Measurements from ENCODE around the gene ATL3.
"Not testable (repeated sequence)": the region's sequence is repeated elsewhere in the genome, so short reads cannot be mapped to it uniquely, and the experiment has no call there.

ATL3 gene

GRCh38 chr11:63589000-63589399 is 82.2 kb downstream of the ATL3 start:
- DNase-seq (ENCODE audit: low read depth in 2 of 2), result no peak

GRCh38 chr11:63586451-63587166 is 84.6 kb downstream of the ATL3 start:
- DNase-seq (ENCODE audit: low read depth in 2 of 2), result no peak

DNA sequence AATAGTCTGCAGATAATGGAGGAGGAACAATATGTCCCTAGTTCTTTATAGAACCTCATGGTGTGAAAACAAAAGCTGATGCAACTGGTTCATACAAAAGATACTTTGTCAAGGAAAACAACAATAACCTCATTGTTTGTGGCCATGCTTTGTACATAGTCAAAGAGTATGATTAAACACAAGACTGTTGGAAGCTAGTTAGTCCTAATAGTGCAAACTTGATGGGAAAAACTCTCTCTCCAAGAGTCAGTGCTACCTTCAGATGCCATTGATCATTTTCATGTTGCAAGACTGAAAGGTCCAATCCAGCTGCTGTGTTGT is 87.9 kb downstream of the ATL3 start:
- no peak for DNase-seq (ENCODE audit: low read depth in 2 of 2)

DNA sequence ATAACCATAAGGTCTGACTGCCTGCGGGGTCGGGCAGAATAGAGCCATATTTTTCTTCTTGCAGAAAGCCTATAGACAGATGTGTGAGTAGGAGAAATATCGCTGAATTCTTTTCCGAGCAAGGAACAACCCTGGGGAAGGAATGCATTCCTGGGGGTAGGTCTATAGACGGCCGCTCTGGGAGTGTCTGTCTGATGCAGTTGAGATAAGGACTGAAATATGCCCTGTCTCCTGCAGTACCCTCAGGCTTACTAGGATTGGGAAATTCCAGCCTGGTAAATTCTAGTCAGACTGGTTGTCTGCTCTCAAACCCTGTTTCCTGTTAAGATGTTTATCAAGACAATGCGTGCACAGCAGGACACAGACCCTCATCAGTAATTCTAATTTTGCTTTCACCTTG is 90.0 kb downstream of the ATL3 start:
- DNase-seq (ENCODE audit: low read depth in 2 of 2), result not testable (repeated sequence)

DNA sequence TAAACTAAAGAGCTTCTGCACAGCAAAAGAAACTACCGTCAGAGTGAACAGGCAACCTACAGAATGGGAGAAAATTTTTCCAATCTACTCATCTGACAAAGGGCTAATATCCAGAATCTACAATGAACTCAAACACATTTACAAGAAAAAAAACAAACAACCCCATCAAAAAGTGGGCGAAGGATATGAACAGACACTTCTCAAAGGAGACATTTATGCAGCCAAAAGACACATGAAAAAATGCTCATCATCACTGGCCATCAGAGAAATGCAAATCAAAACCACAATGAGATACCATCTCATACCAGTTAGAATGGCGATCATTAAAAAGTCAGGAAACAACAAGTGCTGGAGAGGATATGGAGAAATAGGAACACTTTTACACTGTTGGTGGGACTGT is 92.3 kb downstream of the ATL3 start:
- DNase-seq (ENCODE audit: low read depth in 2 of 2), result not testable (repeated sequence)

- DNase-seq (ENCODE audit: low read depth in 2 of 2), result no peak
Measured at GRCh38 chr11:63574856-63575602, 96.1 kb downstream of the ATL3 start.

All from stimulated activated CD8-positive, alpha-beta memory T cell treated with anti-CD3 and anti-CD28 coated beads, Interleukin-15, amount 100 ng/mL, for 48 hours (primary cell).